Kidney (tissue), 14 donors: ENCODE results near the gene SORCS2. TPM values are rescaled to one million over a fixed set of nuclear protein-coding genes. Genes with fewer than 3 reads are reported as not detected.

ENCODE experiments used
- DNase-seq, 5 donors: peaks; one replicate each; pipeline ENCODE4 v3.0.0-alpha.2; 2013 to 2020
- FAIRE-seq: peaks from 2 replicates; lab custom pipeline; 2012; peaks lifted over from hg19 to GRCh38; lab: Jason Lieb, UNC
- H3K27ac ChIP-seq, 2 donors: one replicate each; pipeline ENCODE4 v1.7.0; 2013; ENCODE audit warnings: low read depth in 2 of 2, low read length in 2 of 2, inconsistent platforms in 1 of 2
- H3K27me3 ChIP-seq: one replicate; pipeline ENCODE4 v1.7.1; 2013; ENCODE audit warnings: low read length, inconsistent platforms; ENCODE audit not compliant: control insufficient read depth, insufficient read depth
- H3K36me3 ChIP-seq, 3 donors: one replicate each; pipeline versions ENCODE4 v1.7.0 to v1.7.1; 2013; ENCODE audit warnings: low read length in 3 of 3, control low read depth in 1 of 3, inconsistent platforms in 1 of 3; ENCODE audit not compliant: insufficient read depth in 3 of 3, control insufficient read depth in 2 of 3
- H3K4me1 ChIP-seq, 3 donors: one replicate each; pipeline versions ENCODE4 v1.7.0 to v1.7.1; 2013; ENCODE audit warnings: low read length in 3 of 3, inconsistent platforms in 1 of 3, low read depth in 1 of 3; ENCODE audit not compliant: control insufficient read depth in 2 of 3, insufficient read depth in 2 of 3
- H3K4me3 ChIP-seq, 3 donors: one replicate each; pipeline versions ENCODE4 v1.7.0 to v1.8.1; 2013; ENCODE audit warnings: low read length in 3 of 3, control low read depth in 1 of 3, inconsistent platforms in 1 of 3
- H3K9ac ChIP-seq, 3 donors: one replicate each; pipeline versions ENCODE4 v1.7.0 to v1.7.1; 2013; ENCODE audit warnings: low read length in 3 of 3, control low read depth in 1 of 3, inconsistent platforms in 1 of 3
- H3K9me3 ChIP-seq, 3 donors: one replicate each; pipeline versions ENCODE4 v1.7.0 to v1.7.1; 2013; ENCODE audit warnings: low read length in 3 of 3, control low read depth in 1 of 3, inconsistent platforms in 1 of 3; ENCODE audit not compliant: control insufficient read depth in 2 of 3, insufficient read depth in 1 of 3
- intact Hi-C: fragments of 100-400 bp; cut with DNase I; formaldehyde crosslinking; loops from one replicate; pipeline ENCODE4 v1.11.1; 2022
- polyA plus RNA-seq: library from polyadenylated mRNA; stranded (reverse); fragments of 350-450 nt; fragmentation: Illumina TruSeq; extraction: RNeasy Lipid Tissue Mini Kit (QIAGEN cat#74804); gene quantifications from one replicate; pipeline ENCODE4 v1.2.3, GENCODE V29; 2014; ENCODE audit warnings: low read depth, low replicate concordance; ENCODE audit not compliant: insufficient read depth
- total RNA-seq: library from RNA; stranded (reverse); fragmentation: NEBNext Ultra II Directional; extraction: Animal tissue kit (Norgen Biotek cat#: 25700); gene quantifications from one replicate; pipeline ENCODE4 v1.2.1, GENCODE V29; 2021
- TF ChIP-seq, protein P1 (sequence below): IDR thresholded peaks from 3 replicates; pipeline ENCODE4 v1.5.1; 2012; ENCODE audit warnings: mild to moderate bottlenecking, moderate library complexity, borderline replicate concordance; ENCODE audit not compliant: insufficient read depth; ENCODE audit errors: extremely low read depth
- donor health status: control.
- donor health status: control.
- donor health status: control.
- donor health status: control.
- donor health status: control.
- donor health status: DM: yes; HTN: yes; CAD: no.
- donor health status: Normal renal cell carcinoma (clear cell type).

SORCS2 gene
- total and polyA plus RNA-seq, 2 donors from 2014 or later: 6.1 to 9.1 TPM

DNA sequence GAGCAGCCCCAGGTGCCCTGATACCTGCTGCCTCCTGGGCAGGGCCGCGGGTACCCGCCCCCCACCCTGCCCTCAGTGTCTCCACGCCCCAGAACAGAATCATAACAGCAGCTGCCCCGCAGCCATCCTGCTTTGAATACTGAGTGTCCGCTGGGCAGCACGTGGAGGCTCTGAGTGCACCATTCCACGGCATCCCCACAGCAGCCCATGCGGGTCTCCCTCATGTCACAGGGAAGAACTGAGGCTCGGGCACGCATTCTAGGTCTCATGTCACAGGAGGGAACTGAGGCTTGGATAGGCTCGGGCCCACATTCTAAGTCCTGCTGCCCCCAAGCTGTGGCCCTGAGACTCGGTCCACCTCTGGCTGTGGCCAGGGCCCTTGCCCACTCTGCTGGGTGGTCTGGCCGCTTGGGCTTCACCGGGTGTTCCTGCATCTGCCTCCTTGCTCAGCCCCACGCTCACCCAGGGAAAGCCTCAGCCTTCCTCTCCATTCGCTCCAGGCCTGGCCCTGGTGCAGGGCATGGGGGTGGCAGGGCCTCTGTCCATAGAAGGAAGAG, 464.0 kb downstream of the SORCS2 start:
- Histone ChIP-seq H3K9me3 (no peaks in the 10 kb centered on the region), H3K4me1 (no peaks in the 10 kb centered on the region), H3K27me3 (no peaks in the 10 kb centered on the region), H3K4me3 (no peak overlapping the region), H3K9ac (no peak overlapping the region), H3K27ac (no peak overlapping the region), H3K36me3 (no peaks in the 10 kb centered on the region)
- intact Hi-C loops: no loop called here
- FAIRE-seq (no peak), DNase-seq (peak in 1 of 5 donors; percentile 52)
- TF ChIP-seq, protein P1, sequence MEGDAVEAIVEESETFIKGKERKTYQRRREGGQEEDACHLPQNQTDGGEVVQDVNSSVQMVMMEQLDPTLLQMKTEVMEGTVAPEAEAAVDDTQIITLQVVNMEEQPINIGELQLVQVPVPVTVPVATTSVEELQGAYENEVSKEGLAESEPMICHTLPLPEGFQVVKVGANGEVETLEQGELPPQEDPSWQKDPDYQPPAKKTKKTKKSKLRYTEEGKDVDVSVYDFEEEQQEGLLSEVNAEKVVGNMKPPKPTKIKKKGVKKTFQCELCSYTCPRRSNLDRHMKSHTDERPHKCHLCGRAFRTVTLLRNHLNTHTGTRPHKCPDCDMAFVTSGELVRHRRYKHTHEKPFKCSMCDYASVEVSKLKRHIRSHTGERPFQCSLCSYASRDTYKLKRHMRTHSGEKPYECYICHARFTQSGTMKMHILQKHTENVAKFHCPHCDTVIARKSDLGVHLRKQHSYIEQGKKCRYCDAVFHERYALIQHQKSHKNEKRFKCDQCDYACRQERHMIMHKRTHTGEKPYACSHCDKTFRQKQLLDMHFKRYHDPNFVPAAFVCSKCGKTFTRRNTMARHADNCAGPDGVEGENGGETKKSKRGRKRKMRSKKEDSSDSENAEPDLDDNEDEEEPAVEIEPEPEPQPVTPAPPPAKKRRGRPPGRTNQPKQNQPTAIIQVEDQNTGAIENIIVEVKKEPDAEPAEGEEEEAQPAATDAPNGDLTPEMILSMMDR: no peak

- intact Hi-C loops: no loop called here
- Histone ChIP-seq H3K9ac (no peak overlapping the region), H3K4me1 (no peaks in the 10 kb centered on the region), H3K27me3 (no peaks in the 10 kb centered on the region), H3K36me3 (no peaks in the 10 kb centered on the region), H3K4me3 (no peak overlapping the region), H3K27ac (no peak overlapping the region), H3K9me3 (no peaks in the 10 kb centered on the region)
- DNase-seq: no peak
- TF ChIP-seq, protein P1: no peak
- no peak for FAIRE-seq
Measured at GRCh38 chr4:7657545-7658297, 465.4 kb downstream of the SORCS2 start.

DNA sequence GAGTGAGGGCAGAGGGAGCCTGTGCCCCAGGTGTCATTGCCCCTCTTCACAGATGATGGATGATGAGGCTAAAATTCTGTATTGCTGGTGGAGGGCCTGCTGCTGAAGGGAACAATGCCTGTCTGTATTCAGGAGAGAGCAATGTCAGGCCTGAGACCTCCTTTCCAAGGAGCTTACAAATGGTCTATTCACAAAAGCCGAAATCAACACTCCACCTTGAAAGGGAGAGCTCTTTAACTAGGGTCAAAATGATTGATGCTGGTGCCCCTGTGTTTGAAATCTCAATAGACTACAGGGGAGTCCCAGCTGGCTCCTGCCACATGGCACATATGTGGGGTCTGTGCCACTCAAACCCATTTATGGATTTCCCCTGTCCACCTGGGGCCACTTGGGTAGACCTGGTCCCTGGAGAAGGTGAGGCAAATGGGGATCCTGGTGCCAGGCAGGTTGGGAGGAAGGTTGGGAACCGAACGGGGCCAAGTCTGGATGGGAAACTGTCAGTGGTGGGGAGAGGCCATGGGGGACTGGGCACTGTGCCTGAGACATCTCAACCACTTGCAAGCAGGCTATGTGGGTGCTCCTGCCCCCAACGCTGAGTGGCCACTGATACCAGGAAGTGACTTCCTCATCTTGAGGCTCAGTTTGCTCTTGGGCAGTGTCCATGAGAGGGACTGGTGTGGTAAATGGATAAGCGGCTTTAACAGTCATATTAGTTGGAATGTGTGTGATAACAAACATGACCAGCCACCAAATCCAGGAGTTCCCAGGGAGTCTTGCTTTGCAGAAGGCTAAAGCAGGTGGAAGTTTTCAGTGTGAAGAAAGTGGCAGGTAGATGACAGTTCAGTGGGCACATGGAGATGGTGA, 466.2 kb downstream of the SORCS2 start:
- FAIRE-seq: no peak
- H3K27ac ChIP-seq: no peak overlapping the region
- H3K27me3 ChIP-seq: no peaks in the 10 kb centered on the region
- no peak overlapping the region for H3K4me3 ChIP-seq
- H3K9me3 ChIP-seq: no peaks in the 10 kb centered on the region
- no peak overlapping the region for H3K9ac ChIP-seq
- intact Hi-C loops: no loop called here
- TF ChIP-seq, protein P1: no peak
- no peaks in the 10 kb centered on the region for H3K36me3 ChIP-seq
- no peaks in the 10 kb centered on the region for H3K4me1 ChIP-seq
- no peak for DNase-seq
